H9 (cell line): Measurements from ENCODE around the gene TELO2. TPM values are rescaled to one million over a fixed set of nuclear protein-coding genes. Genes with fewer than 3 reads are reported as not detected.

Source experiments
- DNase-seq: peaks from one replicate; pipeline ENCODE4 v3.0.0-alpha.2; 2017
- H2AFZ ChIP-seq: one replicate; pipeline ENCODE4 v1.6.1; 2013; ENCODE audit warnings: mild to moderate bottlenecking, low read length, control low read depth, moderate library complexity
- H2AK5ac ChIP-seq: 2 replicates; pipeline ENCODE4 v1.6.1; 2013; ENCODE audit warnings: low read length, control low read depth, mixed read lengths; ENCODE audit not compliant: insufficient read length
- H2BK120ac ChIP-seq: one replicate; pipeline ENCODE4 v1.6.1; 2013; ENCODE audit warnings: low read depth, mild to moderate bottlenecking, low read length, control low read depth, inconsistent platforms; ENCODE audit not compliant: poor library complexity, severe bottlenecking
- H2BK12ac ChIP-seq: 2 replicates; pipeline ENCODE4 v1.6.1; 2013; ENCODE audit warnings: low read length, control low read depth, mixed read lengths, low read depth; ENCODE audit not compliant: insufficient read length
- H2BK15ac ChIP-seq: 2 replicates; pipeline ENCODE4 v1.6.1; 2013; ENCODE audit warnings: low read depth, low read length, control low read depth
- H2BK20ac ChIP-seq: one replicate; pipeline ENCODE4 v1.6.1; 2013; ENCODE audit warnings: low read depth, mild to moderate bottlenecking, low read length, control low read depth, inconsistent platforms; ENCODE audit not compliant: poor library complexity, severe bottlenecking
- H2BK5ac ChIP-seq: 2 replicates; pipeline ENCODE4 v1.6.1; 2013; ENCODE audit warnings: low read length, control low read depth, mixed read lengths; ENCODE audit not compliant: insufficient read length
- H3K14ac ChIP-seq: 2 replicates; pipeline ENCODE4 v1.6.1; 2013; ENCODE audit warnings: low read length, control low read depth; ENCODE audit not compliant: insufficient read depth
- H3K18ac ChIP-seq: 2 replicates; pipeline ENCODE4 v1.6.1; 2013; ENCODE audit warnings: low read depth, mild to moderate bottlenecking, mixed read lengths, low read length, control low read depth; ENCODE audit not compliant: insufficient read length
- H3K23ac ChIP-seq: 2 replicates; pipeline ENCODE4 v1.6.1; 2013; ENCODE audit warnings: low read length, control low read depth, mixed read lengths, low read depth; ENCODE audit not compliant: insufficient read length
- H3K23me2 ChIP-seq: 2 replicates; pipeline ENCODE4 v1.6.1; 2013; ENCODE audit warnings: low read depth, mild to moderate bottlenecking, mixed read lengths, low read length, control low read depth; ENCODE audit not compliant: insufficient read length, poor library complexity, severe bottlenecking
- H3K27ac ChIP-seq: 2 replicates; pipeline ENCODE4 v1.5.1; 2013; ENCODE audit warnings: low read length, control low read depth, mixed read lengths, low read depth; ENCODE audit not compliant: insufficient read length
- H3K27me3 ChIP-seq: 2 replicates; pipeline ENCODE4 v1.6.1; 2013; ENCODE audit warnings: low read length, control low read depth, inconsistent platforms; ENCODE audit not compliant: insufficient read depth
- H3K4ac ChIP-seq: 2 replicates; pipeline ENCODE4 v1.6.1; 2013; ENCODE audit warnings: low read depth, mild to moderate bottlenecking, control low read depth, inconsistent platforms, low read length, moderate library complexity
- H3K4me1 ChIP-seq: 2 replicates; pipeline ENCODE4 v1.6.1; 2013; ENCODE audit warnings: low read length, control low read depth, inconsistent platforms; ENCODE audit not compliant: insufficient read depth
- H3K4me2 ChIP-seq: 2 replicates; pipeline ENCODE4 v1.6.1; 2013; ENCODE audit warnings: low read length, control low read depth, mixed read lengths; ENCODE audit not compliant: insufficient read length, insufficient read depth
- H3K56ac ChIP-seq: 2 replicates; pipeline ENCODE4 v1.6.1; 2013; ENCODE audit warnings: low read depth, mild to moderate bottlenecking, mixed read lengths, low read length, control low read depth; ENCODE audit not compliant: insufficient read length
- H3K79me1 ChIP-seq: 2 replicates; pipeline ENCODE4 v1.6.1; 2013; ENCODE audit warnings: low read depth, mild to moderate bottlenecking, moderate library complexity, low read length, control low read depth, inconsistent platforms; ENCODE audit not compliant: insufficient read depth, poor library complexity, severe bottlenecking
- H3K79me2 ChIP-seq: 2 replicates; pipeline ENCODE4 v1.6.1; 2013; ENCODE audit warnings: low read length, control low read depth, inconsistent platforms; ENCODE audit not compliant: insufficient read depth
- H3K9ac ChIP-seq: 2 replicates; pipeline ENCODE4 v1.6.1; 2013; ENCODE audit warnings: low read length, control low read depth, mixed read lengths; ENCODE audit not compliant: insufficient read length; ENCODE audit errors: extremely low read depth
- H3K9me3 ChIP-seq: one replicate; pipeline ENCODE4 v1.6.1; 2013; ENCODE audit warnings: low read depth, low read length, inconsistent platforms; ENCODE audit not compliant: control insufficient read depth
- H3T11ph ChIP-seq: one replicate; pipeline ENCODE4 v1.6.1; 2013; ENCODE audit warnings: mild to moderate bottlenecking, low read length, control low read depth, inconsistent platforms
- H4K20me1 ChIP-seq: one replicate; pipeline ENCODE4 v1.6.1; 2013; ENCODE audit not compliant: control insufficient read depth, insufficient read length, insufficient read depth
- H4K5ac ChIP-seq: 2 replicates; pipeline ENCODE4 v1.6.1; 2013; ENCODE audit warnings: low read depth, mild to moderate bottlenecking, mixed read lengths, low read length, control low read depth; ENCODE audit not compliant: insufficient read length
- H4K8ac ChIP-seq: replicated peaks from 2 replicates; pipeline ENCODE4 v1.6.1; 2013; ENCODE audit warnings: low read length, control low read depth, mixed read lengths, low read depth; ENCODE audit not compliant: insufficient read length
- H4K91ac ChIP-seq: 2 replicates; pipeline ENCODE4 v1.6.1; 2013; ENCODE audit warnings: low read depth, mild to moderate bottlenecking, moderate library complexity, mixed read lengths, low read length, control low read depth; ENCODE audit not compliant: insufficient read length
- H3K27ac Mint-ChIP-seq, 3 experiments: 2 replicates in 2 of 3; 3 replicates in 1 of 3; pipeline ENCODE4 v1.8.0; 2020 to 2021; ENCODE audit warnings: mixed read lengths in 3 of 3, mild to moderate bottlenecking in 1 of 3, moderate library complexity in 1 of 3
- H3K27me3 Mint-ChIP-seq: 2 replicates; pipeline ENCODE4 v1.8.0; 2021; ENCODE audit warnings: low read depth, mild to moderate bottlenecking, moderate library complexity, mixed read lengths
- H3K36me3 Mint-ChIP-seq, 3 experiments: 2 replicates in 2 of 3; 3 replicates in 1 of 3; pipeline ENCODE4 v1.8.0; 2020 to 2021; ENCODE audit warnings: low read depth in 3 of 3, mixed read lengths in 3 of 3; ENCODE audit not compliant: insufficient read depth in 1 of 3
- H3K4me1 Mint-ChIP-seq, 2 experiments: 2 replicates each; pipeline ENCODE4 v1.8.0; 2020; ENCODE audit warnings: mixed read lengths in 2 of 2
- H3K4me3 Mint-ChIP-seq, 2 experiments: 2 replicates in 1 of 2; 3 replicates in 1 of 2; pipeline ENCODE4 v1.8.0; 2020 to 2021; ENCODE audit warnings: mild to moderate bottlenecking in 2 of 2, mixed read lengths in 2 of 2, moderate library complexity in 1 of 2
- H3K9me3 Mint-ChIP-seq, 2 experiments: 2 replicates in 1 of 2; 3 replicates in 1 of 2; pipeline ENCODE4 v1.8.0; 2020; ENCODE audit warnings: mild to moderate bottlenecking in 2 of 2, mixed read lengths in 2 of 2, moderate library complexity in 1 of 2
- WGBS: extraction: QIAGEN DNeasy Blood & Tissue Kit; methylation state at CpG from one replicate; pipeline ENCODE4 v1.1.7; 2013; ENCODE audit warnings: missing lambda C conversion rate, low lambda C conversion rate, mixed read lengths; ENCODE audit not compliant: insufficient read length; ENCODE audit errors: extremely low coverage; 5-methylcytosine and 5-hydroxymethylcytosine counted together
- total RNA-seq: library from RNA; stranded (reverse); gene quantifications from 2 replicates; pipeline ENCODE4 v1.2.1, GENCODE V29; 2021
- TF ChIP-seq, protein P1 (sequence below): fragments of 200-600 bp; sonication (generic); conservative IDR thresholded peaks from 3 replicates; pipeline ENCODE4 v1.8.0; 2021; ENCODE audit warnings: antibody characterized with exemption, mild to moderate bottlenecking

Gene TELO2
- total RNA-seq, 1 experiment from 2014 or later, result 98.9 TPM

DNA sequence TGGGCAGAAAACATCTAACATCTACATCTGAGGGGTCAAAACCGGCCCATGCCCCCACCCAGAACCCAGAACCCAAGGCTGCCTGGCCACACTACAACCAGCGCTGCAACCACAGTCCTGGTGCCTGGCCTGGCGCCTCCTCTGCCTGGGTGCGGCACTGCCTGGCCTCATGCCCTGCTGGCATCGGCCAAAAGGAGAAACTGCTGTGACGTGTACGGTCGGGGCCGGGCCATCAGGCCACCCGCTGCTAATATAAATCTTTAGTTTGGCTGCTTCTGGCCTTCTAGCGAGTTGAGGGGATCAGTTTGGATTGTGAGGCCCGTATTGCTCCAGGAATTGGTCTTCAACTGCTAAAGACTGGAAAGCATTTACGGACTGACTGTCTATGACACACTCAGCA lies 63.1 kb downstream of the TELO2 start:
- Histone ChIP-seq H3K18ac (no peak overlapping the region), H3K4me1 (no peaks in the 10 kb centered on the region), H2BK5ac (no peak overlapping the region), H3K4me2 (no peak overlapping the region), H2AFZ (no peak overlapping the region), H4K8ac (no peak overlapping the region), H3K9me3 (no peaks in the 10 kb centered on the region), H2BK20ac (no peak overlapping the region), H2BK120ac (no peak overlapping the region), H2AK5ac (no peak overlapping the region), H4K5ac (no peak overlapping the region), H3T11ph (no peak overlapping the region), H3K27ac (no peak overlapping the region), H3K79me1 (no peaks in the 10 kb centered on the region), H2BK12ac (no peak overlapping the region), H3K79me2 (no peaks in the 10 kb centered on the region), H3K9ac (no peak overlapping the region), H3K4ac (no peak overlapping the region), H3K23me2 (no peaks in the 10 kb centered on the region), H4K91ac (no peak overlapping the region), H2BK15ac (no peak overlapping the region), H3K14ac (no peak overlapping the region), H3K27me3 (no peaks in the 10 kb centered on the region), H3K23ac (no peak overlapping the region), H4K20me1 (no peaks in the 10 kb centered on the region), H3K56ac (no peak overlapping the region)
- no peak overlapping the region for H3K4me3 Mint-ChIP-seq
- no peaks in the 10 kb centered on the region for H3K27me3 Mint-ChIP-seq
- peaks cover 8 to 10% of the 10 kb centered on the region in 2 experiments; a peak in 3 of 4 replicates for H3K4me1 Mint-ChIP-seq
- DNase-seq, result no peak
- H3K27ac Mint-ChIP-seq, result no peak overlapping the region
- WGBS, result no CpG with 5 or more reads among the region's 13 CpGs
- peaks cover 6 to 34% (median 32%) of the 10 kb centered on the region in 3 experiments for H3K36me3 Mint-ChIP-seq
- H3K9me3 Mint-ChIP-seq, result no peaks in the 10 kb centered on the region
- TF ChIP-seq, protein P1, sequence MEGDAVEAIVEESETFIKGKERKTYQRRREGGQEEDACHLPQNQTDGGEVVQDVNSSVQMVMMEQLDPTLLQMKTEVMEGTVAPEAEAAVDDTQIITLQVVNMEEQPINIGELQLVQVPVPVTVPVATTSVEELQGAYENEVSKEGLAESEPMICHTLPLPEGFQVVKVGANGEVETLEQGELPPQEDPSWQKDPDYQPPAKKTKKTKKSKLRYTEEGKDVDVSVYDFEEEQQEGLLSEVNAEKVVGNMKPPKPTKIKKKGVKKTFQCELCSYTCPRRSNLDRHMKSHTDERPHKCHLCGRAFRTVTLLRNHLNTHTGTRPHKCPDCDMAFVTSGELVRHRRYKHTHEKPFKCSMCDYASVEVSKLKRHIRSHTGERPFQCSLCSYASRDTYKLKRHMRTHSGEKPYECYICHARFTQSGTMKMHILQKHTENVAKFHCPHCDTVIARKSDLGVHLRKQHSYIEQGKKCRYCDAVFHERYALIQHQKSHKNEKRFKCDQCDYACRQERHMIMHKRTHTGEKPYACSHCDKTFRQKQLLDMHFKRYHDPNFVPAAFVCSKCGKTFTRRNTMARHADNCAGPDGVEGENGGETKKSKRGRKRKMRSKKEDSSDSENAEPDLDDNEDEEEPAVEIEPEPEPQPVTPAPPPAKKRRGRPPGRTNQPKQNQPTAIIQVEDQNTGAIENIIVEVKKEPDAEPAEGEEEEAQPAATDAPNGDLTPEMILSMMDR, result no peak
